B cell (primary cell): ENCODE results near the gene INPP5B. TPM values are rescaled to one million over a fixed set of nuclear protein-coding genes. Genes with fewer than 3 reads are reported as not detected.

ENCODE experiments used
- ATAC-seq: fragments of 200-7000 bp; cut with Tn5 transposase; one replicate; pipeline ENCODE4 v1.10.0; 2021; ENCODE audit warnings: low read depth, mild to moderate bottlenecking, moderate number of reproducible peaks, moderate library complexity
- CTCF ChIA-PET: fragments of 350-600 bp; sonication (Branson Sonifier 250); formaldehyde crosslinking; loops from one replicate; lab custom pipeline; 2021; ENCODE audit warnings: antibody characterized with exemption, inconsistent platforms; lab: Charles Lee
- POLR2A ChIA-PET: fragments of 350-600 bp; sonication (Branson Sonifier 250); formaldehyde crosslinking; loops from one replicate; lab custom pipeline; 2021; ENCODE audit warnings: antibody characterized with exemption; lab: Charles Lee
- DNase-seq: peaks from one replicate; pipeline ENCODE4 v3.0.0; 2013
- H2AFZ ChIP-seq: 2 replicates; pipeline ENCODE4 v1.6.1; 2012; ENCODE audit warnings: mild to moderate bottlenecking, low read depth, low read length; ENCODE audit not compliant: insufficient read depth, poor library complexity, severe bottlenecking
- H3K27ac ChIP-seq, 2 donors: 1 replicate in 1 of 2; 2 replicates in 1 of 2; pipeline ENCODE4 v1.5.1; 2012 to 2013; ENCODE audit warnings: low read length in 2 of 2, mild to moderate bottlenecking in 2 of 2, moderate library complexity in 1 of 2
- H3K27me3 ChIP-seq, 4 experiments: fragments of 200-600 bp in 1 of 4; sonication (generic) in 1 of 4; replicated peaks in 1 of 4; 1 replicate in 2 of 4; 2 replicates in 2 of 4; pipeline versions ENCODE4 v1.6.1 to v1.7.0; 2013 to 2016; ENCODE audit warnings: low read length in 3 of 4, mild to moderate bottlenecking in 2 of 4, mixed read lengths in 1 of 4, moderate library complexity in 1 of 4; ENCODE audit not compliant: insufficient read depth in 4 of 4, control insufficient read depth in 3 of 4; ENCODE audit errors: control extremely low read depth in 1 of 4
- H3K36me3 ChIP-seq, 2 experiments: replicated peaks in 1 of 2; 1 replicate in 1 of 2; 2 replicates in 1 of 2; pipeline versions ENCODE4 v1.6.1 to v1.7.1; 2013; ENCODE audit warnings: low read length in 1 of 2; ENCODE audit not compliant: insufficient read depth in 2 of 2, control insufficient read depth in 1 of 2; ENCODE audit errors: control extremely low read depth in 1 of 2, extremely low read depth in 1 of 2
- H3K4me1 ChIP-seq, 2 donors: fragments of 200-600 bp in 1 of 2; sonication (generic) in 1 of 2; 1 replicate in 1 of 2; 2 replicates in 1 of 2; pipeline versions ENCODE4 v1.5.1 to v1.6.1; 2013 to 2017; ENCODE audit warnings: low read length in 2 of 2; ENCODE audit not compliant: control insufficient read depth in 2 of 2, insufficient read depth in 2 of 2
- H3K4me2 ChIP-seq: replicated peaks from 2 replicates; pipeline ENCODE3; 2012; ENCODE audit warnings: mild to moderate bottlenecking, low read depth, low read length; ENCODE audit not compliant: poor library complexity, severe bottlenecking
- H3K4me3 ChIP-seq, 5 experiments: fragments of 200-600 bp in 1 of 5; sonication (generic) in 1 of 5; 1 replicate in 3 of 5; 2 replicates in 2 of 5; pipeline versions ENCODE4 v1.5.1 to v1.7.0; 2011 to 2016; ENCODE audit warnings: low read length in 4 of 5, mild to moderate bottlenecking in 4 of 5, low read depth in 2 of 5, control low read depth in 1 of 5, moderate library complexity in 1 of 5; ENCODE audit not compliant: insufficient read depth in 1 of 5; ENCODE audit errors: control extremely low read depth in 1 of 5, extremely low read depth in 1 of 5
- H3K79me2 ChIP-seq: fragments of 200-600 bp; sonication (generic); one replicate; pipeline ENCODE4 v1.6.0; 2016; ENCODE audit warnings: low read length; ENCODE audit not compliant: control insufficient read depth, insufficient read depth
- H3K9ac ChIP-seq: fragments of 200-600 bp; sonication (generic); 2 replicates; pipeline ENCODE4 v1.6.1; 2017; ENCODE audit warnings: mild to moderate bottlenecking, low read length, moderate library complexity
- H3K9me3 ChIP-seq, 3 donors: one replicate each; pipeline versions ENCODE4 v1.6.1 to v1.7.1; 2013; ENCODE audit warnings: low read length in 2 of 3; ENCODE audit not compliant: control insufficient read depth in 2 of 3, insufficient read depth in 1 of 3; ENCODE audit errors: control extremely low read depth in 1 of 3
- H4K20me1 ChIP-seq: 2 replicates; pipeline ENCODE4 v1.6.0; 2012; ENCODE audit warnings: mild to moderate bottlenecking, low read length; ENCODE audit not compliant: insufficient read depth, control insufficient read depth, poor library complexity, severe bottlenecking
- H3K27ac Mint-ChIP-seq: one replicate; pipeline ENCODE4 v1.8.0; 2021; ENCODE audit warnings: mixed read lengths
- H3K27me3 Mint-ChIP-seq: one replicate; pipeline ENCODE4 v1.8.0; 2021; ENCODE audit warnings: mixed read lengths
- H3K4me1 Mint-ChIP-seq: one replicate; pipeline ENCODE4 v1.8.0; 2021; ENCODE audit warnings: mixed read lengths
- H3K4me3 Mint-ChIP-seq: one replicate; pipeline ENCODE4 v1.8.0; 2021; ENCODE audit warnings: mixed read lengths
- H3K9me3 Mint-ChIP-seq: one replicate; pipeline ENCODE4 v1.8.0; 2022; ENCODE audit warnings: mixed read lengths; ENCODE audit not compliant: insufficient read depth
- CTCF ChIP-seq: fragments of 200-600 bp; IDR thresholded peaks from one replicate; pipeline ENCODE4 v1.8.0; 2022; ENCODE audit warnings: antibody characterized with exemption, mild to moderate bottlenecking
- EZH2 ChIP-seq: IDR thresholded peaks from 2 replicates; pipeline ENCODE4 v1.6.1; 2012; ENCODE audit warnings: borderline replicate concordance, low read depth, mild to moderate bottlenecking, moderate library complexity, low read length; ENCODE audit not compliant: insufficient read depth, poor library complexity, severe bottlenecking
- WGBS: methylation state at CpG from one replicate; pipeline ENCODE4 v1.1.5; 2013; ENCODE audit warnings: missing lambda C conversion rate; ENCODE audit not compliant: insufficient coverage; 5-methylcytosine and 5-hydroxymethylcytosine counted together
- intact Hi-C: fragments of 100-400 bp; cut with micrococcal nuclease; formaldehyde crosslinking; loops from one replicate; pipeline ENCODE4 v1.10.0; 2022
- polyA plus RNA-seq: library from polyadenylated mRNA; depleted of rRNA; stranded (reverse); fragments of >200 nt; gene quantifications from 2 replicates; pipeline ENCODE4 v1.2.3, GENCODE V29; 2012
- total RNA-seq, 2 donors: library from RNA; stranded (reverse); fragments of 120-200 nt in 1 of 2; gene quantifications; 1 replicate in 1 of 2; 2 replicates in 1 of 2; pipeline versions ENCODE4 v1.2.3 to v1.2.4, GENCODE V29; 2013 to 2022

Gene INPP5B
- total and polyA plus RNA-seq, 2 donors (not counting 1 experiment from before 2014, with no cell fraction given), result 45.4 to 63.3 TPM

GRCh38 chr1:37884145-37884544, 62.7 kb downstream of the INPP5B start:
- Histone ChIP-seq H3K27me3 (no peaks in the 10 kb centered on the region), H3K79me2 (peaks cover 5% of the 10 kb centered on the region), H3K27ac (no peak overlapping the region), H4K20me1 (no peaks in the 10 kb centered on the region), H3K4me1 (no peaks in the 10 kb centered on the region), H3K9ac (no peak overlapping the region), H3K9me3 (no peaks in the 10 kb centered on the region), H3K4me3 (no peak overlapping the region), H2AFZ (no peak overlapping the region), H3K36me3 (peaks cover 5 to 75% of the 10 kb centered on the region in 2 experiments), H3K4me2 (no peak overlapping the region)
- ATAC-seq (no peak), DNase-seq (no peak)
- Mint-ChIP-seq H3K27me3 (no peaks in the 10 kb centered on the region), H3K4me3 (no peak overlapping the region), H3K27ac (peak overlapping the region; percentile 79), H3K4me1 (peaks cover 6% of the 10 kb centered on the region), H3K9me3 (no peaks in the 10 kb centered on the region)
- ChIA-PET CTCF (interaction anchor here (1.0 to 1.6 kb wide), 2 partner anchors 24 to 92 kb away, joined by 3 to 6 read pairs; no protein-coding TSS in a partner anchor), POLR2A (no interaction called here)
- intact Hi-C loops, result no loop called here
- no peak for TF ChIP-seq CTCF
- TF ChIP-seq EZH2, result no peak
- WGBS, result 100% methylated on average over 3 of the region's 3 CpGs

GRCh38 chr1:37883671-37884070, 63.2 kb downstream of the INPP5B start:
- H3K4me1 Mint-ChIP-seq, result peaks cover 6% of the 10 kb centered on the region
- H3K4me2 ChIP-seq, result no peak overlapping the region
- H3K4me1 ChIP-seq, result no peaks in the 10 kb centered on the region
- H3K27ac ChIP-seq, result peak overlapping the region; percentile 6 to 28
- no peak overlapping the region for H3K9ac ChIP-seq
- no peaks in the 10 kb centered on the region for H4K20me1 ChIP-seq
- H3K79me2 ChIP-seq, result peaks cover 5% of the 10 kb centered on the region
- H3K27ac Mint-ChIP-seq, result peak overlapping the region; percentile 85
- no peak for ATAC-seq
- ChIA-PET CTCF (interaction anchor here (1.0 to 1.6 kb wide), 2 partner anchors 24 to 92 kb away, joined by 3 to 6 read pairs; no protein-coding TSS in a partner anchor), POLR2A (no interaction called here)
- H2AFZ ChIP-seq, result no peak overlapping the region
- H3K4me3 ChIP-seq, result no peak overlapping the region
- intact Hi-C loops, result no loop called here
- 67% methylated on average over 1 of the region's 5 CpGs for WGBS
- H3K27me3 Mint-ChIP-seq, result no peaks in the 10 kb centered on the region
- H3K27me3 ChIP-seq, result no peaks in the 10 kb centered on the region
- TF ChIP-seq CTCF (no peak), EZH2 (no peak)
- DNase-seq, result no peak
- H3K9me3 ChIP-seq, result no peaks in the 10 kb centered on the region
- peaks cover 5 to 71% of the 10 kb centered on the region in 2 experiments for H3K36me3 ChIP-seq
- no peaks in the 10 kb centered on the region for H3K9me3 Mint-ChIP-seq
- H3K4me3 Mint-ChIP-seq, result peak overlapping the region; percentile 13
